Measurements from ENCODE around the gene AIPL1. TPM values are rescaled to one million over a fixed set of nuclear protein-coding genes. Genes with fewer than 3 reads are reported as not detected.

AIPL1 gene
- total and polyA plus RNA-seq, 2 donors (not counting 3 experiments of a cell fraction or from before 2014, with no cell fraction given), result not detected

DNA sequence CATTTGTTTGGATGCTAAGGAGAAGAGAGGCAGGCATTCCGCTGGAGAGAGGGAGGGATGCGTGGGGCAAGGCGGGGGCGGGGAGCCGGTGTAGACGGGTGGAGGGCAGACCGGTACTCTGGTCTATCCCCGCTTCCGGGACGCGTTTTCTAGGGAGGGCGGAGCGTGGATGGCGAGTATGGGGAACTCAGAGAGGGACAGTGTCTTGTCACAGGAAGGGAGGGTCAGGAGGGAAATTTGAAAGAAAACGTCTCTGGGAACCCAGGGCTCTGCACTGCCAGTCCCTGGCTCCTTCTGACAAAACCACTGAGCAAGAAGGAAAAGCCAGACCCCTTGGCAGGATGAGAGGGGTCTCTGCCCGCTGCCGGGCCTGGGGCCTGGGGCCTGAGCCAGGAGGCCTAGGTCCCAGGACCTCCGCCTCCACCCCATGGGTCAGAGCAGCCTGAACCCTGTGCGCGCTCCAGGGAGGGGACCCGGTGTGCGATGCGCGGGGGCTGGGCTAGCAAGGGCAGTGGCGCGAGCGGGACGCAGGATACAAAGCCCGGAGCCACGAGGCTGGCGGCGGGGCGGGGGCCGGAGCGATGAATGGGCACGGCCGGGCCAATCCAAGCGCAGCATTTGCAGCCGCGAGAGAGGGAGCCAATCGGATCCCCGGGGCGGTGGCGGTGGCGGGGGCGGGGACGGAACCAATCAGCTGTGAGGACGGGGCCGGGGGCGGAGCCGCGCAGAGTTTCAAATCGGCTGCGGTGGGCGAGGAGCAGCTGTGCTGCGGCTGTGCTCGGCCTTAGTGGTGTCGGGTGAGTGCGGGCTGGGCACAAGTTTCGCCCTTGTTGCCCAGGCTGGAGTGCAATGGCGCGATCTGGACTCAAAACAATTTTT is 9.0 kb upstream of the AIPL1 start, which contains the start of gene PIMREG:
Gene PIMREG, plus strand, starts transcription at position 764 of the 879 bp plus-strand sequence. CDS start 656 bp downstream, outside the sequence.
- Histone ChIP-seq H3K36me3 (ENCODE audit: control insufficient read depth in 2 of 2, extremely low read depth in 1 of 2, insufficient read depth in 2 of 2, low read length in 2 of 2) (no peaks in the 10 kb centered on the region), H3K9me1 (replicated peaks; ENCODE audit: control insufficient read depth, extremely low read depth, insufficient read depth, low read length) (no peaks in the 10 kb centered on the region), H3K27me3 (ENCODE audit: control insufficient read depth in 2 of 2, insufficient read depth in 2 of 2, low read length in 2 of 2) (peaks cover 4 to 13% of the 10 kb centered on the region in 2 experiments), H3K79me2 (ENCODE audit: control insufficient read depth, insufficient read depth, low read length) (no peaks in the 10 kb centered on the region), H2AFZ (ENCODE audit: low read depth, low read length) (peak within 1 kb of the TSS; percentile 95), H3K27ac (ENCODE audit: insufficient read depth, low read depth, low read length) (peak within 1 kb of the TSS; percentile 50), H3K4me1 (ENCODE audit: control insufficient read depth, extremely low read depth, insufficient read depth, low read length) (peaks cover 17% of the 10 kb centered on the region), H3K4me2 (ENCODE audit: insufficient read depth, low read length) (peak within 1 kb of the TSS; percentile 89), H3K4me3 (replicated peaks in 1 of 3; ENCODE audit: insufficient read depth in 1 of 3, low read depth in 1 of 3, low read length in 3 of 3) (peak within 1 kb of the TSS; percentile 51 to 85 (median 70)), H4K20me1 (replicated peaks; ENCODE audit: control insufficient read depth, extremely low read depth, insufficient read depth, low read length) (no peaks in the 10 kb centered on the region), H3K9me3 (replicated peaks; ENCODE audit: control insufficient read depth, insufficient read depth, low read length) (no peaks in the 10 kb centered on the region), H3K9ac (replicated peaks; ENCODE audit: extremely low read depth, insufficient read depth, low read length) (peak within 1 kb of the TSS; percentile 61)
- dilution Hi-C loops (cut with MboI; ENCODE audit: extremely low pct_ligation_motif_present, low sequenced_read_pairs) (no loop called here), intact Hi-C loops (cut with micrococcal nuclease) (loop anchor here (5.0 kb wide), 1 partner anchor 957 kb away; the partner anchor contains the start of genes DERL2 and MIS12)
- DNase-seq (ENCODE audit: low read depth, low spot score) (peak; percentile 92), FAIRE-seq (peak; percentile 96)
- ChIA-PET POLR2A (no interaction called here), CTCF (interaction anchor here (1.3 to 2.6 kb wide), 2 partner anchors 8 to 29 kb away, joined by 6 to 16 read pairs; partner anchors contain the start of gene AIPL1)
- BruUV-seq (replicated peaks), result TSS peak; percentile 76
- TF ChIP-seq POLR2AphosphoS5 (IDR thresholded peaks at IDR 0.05; ENCODE audit: insufficient read depth, low read depth, low read length), result peak; percentile 52
- TF ChIP-seq, protein P1, sequence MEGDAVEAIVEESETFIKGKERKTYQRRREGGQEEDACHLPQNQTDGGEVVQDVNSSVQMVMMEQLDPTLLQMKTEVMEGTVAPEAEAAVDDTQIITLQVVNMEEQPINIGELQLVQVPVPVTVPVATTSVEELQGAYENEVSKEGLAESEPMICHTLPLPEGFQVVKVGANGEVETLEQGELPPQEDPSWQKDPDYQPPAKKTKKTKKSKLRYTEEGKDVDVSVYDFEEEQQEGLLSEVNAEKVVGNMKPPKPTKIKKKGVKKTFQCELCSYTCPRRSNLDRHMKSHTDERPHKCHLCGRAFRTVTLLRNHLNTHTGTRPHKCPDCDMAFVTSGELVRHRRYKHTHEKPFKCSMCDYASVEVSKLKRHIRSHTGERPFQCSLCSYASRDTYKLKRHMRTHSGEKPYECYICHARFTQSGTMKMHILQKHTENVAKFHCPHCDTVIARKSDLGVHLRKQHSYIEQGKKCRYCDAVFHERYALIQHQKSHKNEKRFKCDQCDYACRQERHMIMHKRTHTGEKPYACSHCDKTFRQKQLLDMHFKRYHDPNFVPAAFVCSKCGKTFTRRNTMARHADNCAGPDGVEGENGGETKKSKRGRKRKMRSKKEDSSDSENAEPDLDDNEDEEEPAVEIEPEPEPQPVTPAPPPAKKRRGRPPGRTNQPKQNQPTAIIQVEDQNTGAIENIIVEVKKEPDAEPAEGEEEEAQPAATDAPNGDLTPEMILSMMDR (IDR thresholded peaks at IDR 0.05; ENCODE audit: extremely low read depth in 1 of 2, insufficient read depth in 1 of 2, low read depth in 1 of 2, low read length in 2 of 2), result no peak
- TF ChIP-seq JUN (IDR thresholded peaks at IDR 0.05; ENCODE audit: borderline replicate concordance, insufficient read depth, insufficient read length, low read depth), result no peak
- peak; percentile 28 for TF ChIP-seq POLR2A (IDR thresholded peaks at IDR 0.05; ENCODE audit: low read depth, low read length)
- no peak for TF ChIP-seq MYC (IDR thresholded peaks at IDR 0.05; ENCODE audit: low read depth, low read length)
- no peak for TF ChIP-seq EZH2 (IDR thresholded peaks at IDR 0.05; ENCODE audit: borderline replicate concordance, low read depth, low read length, severe bottlenecking)
- TF ChIP-seq, protein P2, sequence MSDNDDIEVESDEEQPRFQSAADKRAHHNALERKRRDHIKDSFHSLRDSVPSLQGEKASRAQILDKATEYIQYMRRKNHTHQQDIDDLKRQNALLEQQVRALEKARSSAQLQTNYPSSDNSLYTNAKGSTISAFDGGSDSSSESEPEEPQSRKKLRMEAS (IDR thresholded peaks at IDR 0.05; ENCODE audit: insufficient read depth, insufficient read length), result peak; percentile 73
- no peak for TF ChIP-seq FOS (IDR thresholded peaks at IDR 0.05; ENCODE audit: borderline replicate concordance, insufficient read depth, low read length)
- no peak for TF ChIP-seq GATA2 (IDR thresholded peaks at IDR 0.05; ENCODE audit: insufficient read depth, insufficient read length, low read depth, low read length)

Data from endothelial cell of umbilical vein (primary cell).